ENCODE data around the gene ACOT13. TPM values are rescaled to one million over a fixed set of nuclear protein-coding genes. Genes with fewer than 3 reads are reported as not detected.
"Not testable (repeated sequence)": the region's sequence is repeated elsewhere in the genome, so short reads cannot be mapped to it uniquely, and the experiment has no call there.

ACOT13 gene
- total RNA-seq, 1 experiment from 2014 or later: 55.6 TPM

DNA sequence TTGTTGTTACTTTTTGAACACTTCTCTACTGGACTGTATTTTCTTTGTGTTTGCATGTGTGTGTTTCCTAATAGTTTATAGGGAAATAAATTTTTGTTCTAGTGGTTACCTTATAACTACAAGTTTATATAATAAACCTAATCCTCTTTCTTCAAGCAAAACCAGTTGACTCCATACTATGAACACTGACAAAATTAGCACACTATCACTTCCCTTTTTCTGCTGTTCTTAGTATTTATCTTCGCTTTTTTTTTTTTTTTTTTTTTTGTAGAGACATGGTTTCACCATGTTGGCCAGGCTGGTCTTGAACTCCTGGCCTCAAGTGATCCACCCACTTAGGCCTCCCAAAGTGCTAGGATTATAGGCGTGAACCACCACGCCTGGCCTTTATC is 77.1 kb downstream of the ACOT13 start:
- ChIA-PET CTCF (no interaction called here), POLR2A (no interaction called here)
- intact Hi-C loops (cut with micrococcal nuclease; ENCODE audit: unreplicated experiment): no loop called here
- no peaks in the 10 kb centered on the region for H3K4me1 Mint-ChIP-seq (ENCODE audit: low read depth, unreplicated experiment)
- DNase-seq: no peak
- H3K9me3 Mint-ChIP-seq (ENCODE audit: unreplicated experiment): peaks cover 23% of the 10 kb centered on the region
- TF ChIP-seq CTCF (IDR thresholded peaks at IDR 0.05; ENCODE audit: insufficient read depth in 1 of 2, low read depth in 1 of 2, low read length in 1 of 2, severe bottlenecking in 1 of 2, unreplicated experiment in 1 of 2): no peak
- H3K27ac Mint-ChIP-seq (ENCODE audit: unreplicated experiment): no peak overlapping the region
- Histone ChIP-seq H3K27me3 (replicated peaks; ENCODE audit: control insufficient read depth, insufficient read depth, low read length) (no peaks in the 10 kb centered on the region), H3K4me1 (no peaks in the 10 kb centered on the region), H3K36me3 (ENCODE audit: control insufficient read depth, insufficient read depth, low read length) (no peaks in the 10 kb centered on the region), H3K9me3 (no peaks in the 10 kb centered on the region), H3K4me3 (ENCODE audit: low read depth, low read length) (no peak overlapping the region)
- H3K27me3 Mint-ChIP-seq (ENCODE audit: insufficient read depth, unreplicated experiment): no peaks in the 10 kb centered on the region
- H3K4me3 Mint-ChIP-seq (ENCODE audit: unreplicated experiment): no peak overlapping the region
- no TSS peak for BruUV-seq (replicated peaks)
- no peaks in the 10 kb centered on the region for H3K36me3 Mint-ChIP-seq (ENCODE audit: insufficient read depth, unreplicated experiment)

DNA sequence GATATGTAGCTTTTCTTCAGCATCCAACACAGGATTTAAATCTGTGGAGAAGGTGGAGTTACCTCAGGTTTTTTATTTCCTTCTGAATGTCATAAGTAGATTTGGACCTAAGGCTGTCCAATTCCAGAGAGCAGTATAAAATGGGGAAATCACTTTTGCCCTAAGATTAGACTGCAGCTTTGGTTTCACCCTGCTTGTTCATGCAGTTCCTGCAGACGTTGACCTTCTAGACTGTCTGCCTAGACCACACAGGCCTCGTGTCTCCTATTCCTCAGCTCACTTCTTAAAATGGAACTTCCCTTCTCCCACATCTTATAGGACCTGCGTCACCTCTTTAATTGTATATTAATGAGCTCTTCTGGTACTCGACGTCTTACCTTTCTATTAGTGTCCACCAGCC is 78.0 kb downstream of the ACOT13 start:
- H3K27me3 ChIP-seq (replicated peaks; ENCODE audit: control insufficient read depth, insufficient read depth, low read length): no peaks in the 10 kb centered on the region
- DNase-seq: no peak
- BruUV-seq (replicated peaks): no TSS peak
- Mint-ChIP-seq H3K9me3 (ENCODE audit: unreplicated experiment) (peaks cover 18% of the 10 kb centered on the region), H3K27ac (ENCODE audit: unreplicated experiment) (no peak overlapping the region), H3K36me3 (ENCODE audit: insufficient read depth, unreplicated experiment) (no peaks in the 10 kb centered on the region), H3K27me3 (ENCODE audit: insufficient read depth, unreplicated experiment) (no peaks in the 10 kb centered on the region), H3K4me1 (ENCODE audit: low read depth, unreplicated experiment) (no peaks in the 10 kb centered on the region), H3K4me3 (ENCODE audit: unreplicated experiment) (no peak overlapping the region)
- ChIA-PET POLR2A (no interaction called here), CTCF (no interaction called here)
- intact Hi-C loops (cut with micrococcal nuclease; ENCODE audit: unreplicated experiment): no loop called here
- H3K36me3 ChIP-seq (ENCODE audit: control insufficient read depth, insufficient read depth, low read length): no peaks in the 10 kb centered on the region
- no peak overlapping the region for H3K4me3 ChIP-seq (ENCODE audit: low read depth, low read length)
- no peak for TF ChIP-seq CTCF (IDR thresholded peaks at IDR 0.05; ENCODE audit: insufficient read depth in 1 of 2, low read depth in 1 of 2, low read length in 1 of 2, severe bottlenecking in 1 of 2, unreplicated experiment in 1 of 2)
- no peaks in the 10 kb centered on the region for H3K4me1 ChIP-seq
- H3K9me3 ChIP-seq: no peaks in the 10 kb centered on the region

- no peaks in the 10 kb centered on the region for H3K27me3 ChIP-seq (replicated peaks; ENCODE audit: control insufficient read depth, insufficient read depth, low read length)
- TF ChIP-seq CTCF (IDR thresholded peaks at IDR 0.05; ENCODE audit: insufficient read depth in 1 of 2, low read depth in 1 of 2, low read length in 1 of 2, severe bottlenecking in 1 of 2, unreplicated experiment in 1 of 2): no peak
- peaks cover 9% of the 10 kb centered on the region; the same call in 1 of the 2 replicates for H3K4me1 ChIP-seq
- no TSS peak for BruUV-seq (replicated peaks)
- Mint-ChIP-seq H3K4me3 (ENCODE audit: unreplicated experiment) (no peak overlapping the region), H3K4me1 (ENCODE audit: low read depth, unreplicated experiment) (no peaks in the 10 kb centered on the region), H3K9me3 (ENCODE audit: unreplicated experiment) (peaks cover 9% of the 10 kb centered on the region), H3K36me3 (ENCODE audit: insufficient read depth, unreplicated experiment) (no peaks in the 10 kb centered on the region), H3K27me3 (ENCODE audit: insufficient read depth, unreplicated experiment) (no peaks in the 10 kb centered on the region), H3K27ac (ENCODE audit: unreplicated experiment) (no peak overlapping the region)
- intact Hi-C loops (cut with micrococcal nuclease; ENCODE audit: unreplicated experiment): no loop called here
- DNase-seq: no peak
- ChIA-PET CTCF (no interaction called here), POLR2A (interaction anchor here (0.5 kb wide), 1 partner anchor 198 kb away, joined by 5 read pairs; no protein-coding TSS in a partner anchor)
- H3K9me3 ChIP-seq: no peaks in the 10 kb centered on the region
- H3K36me3 ChIP-seq (ENCODE audit: control insufficient read depth, insufficient read depth, low read length): no peaks in the 10 kb centered on the region
- no peak overlapping the region for H3K4me3 ChIP-seq (ENCODE audit: low read depth, low read length)
These were observed 82.4 kb downstream of the ACOT13 start for GRCh38 chr6:24749297-24749696.

DNA sequence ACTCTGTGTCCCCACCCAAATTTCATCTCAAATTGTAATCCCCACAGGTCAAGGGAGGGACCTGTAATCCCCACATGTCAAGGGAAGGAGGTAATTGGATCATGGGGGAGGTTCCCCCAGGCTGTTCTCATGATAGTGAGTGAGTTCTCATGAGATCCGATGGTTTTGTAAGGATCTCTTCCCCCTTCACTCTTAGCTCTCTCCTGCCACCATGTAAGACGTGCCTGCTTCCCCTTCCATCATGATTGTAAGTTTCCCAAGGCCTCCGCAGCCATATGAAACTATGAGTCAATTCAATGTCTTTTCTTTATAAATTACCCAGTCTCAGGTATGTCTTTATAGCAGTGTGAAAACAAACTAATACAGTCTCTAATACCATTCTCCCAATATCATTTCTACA is 84.0 kb downstream of the ACOT13 start:
- H3K36me3 Mint-ChIP-seq (ENCODE audit: insufficient read depth, unreplicated experiment); H3K27me3 ChIP-seq (replicated peaks; ENCODE audit: control insufficient read depth, insufficient read depth, low read length); POLR2A ChIA-PET; H3K9me3 ChIP-seq; BruUV-seq (replicated peaks); H3K9me3 Mint-ChIP-seq (ENCODE audit: unreplicated experiment); H3K4me1 Mint-ChIP-seq (ENCODE audit: low read depth, unreplicated experiment); H3K36me3 ChIP-seq (ENCODE audit: control insufficient read depth, insufficient read depth, low read length); H3K27me3 Mint-ChIP-seq (ENCODE audit: insufficient read depth, unreplicated experiment); H3K4me3 ChIP-seq (ENCODE audit: low read depth, low read length); H3K4me3 Mint-ChIP-seq (ENCODE audit: unreplicated experiment); H3K27ac Mint-ChIP-seq (ENCODE audit: unreplicated experiment); intact Hi-C loops (cut with micrococcal nuclease; ENCODE audit: unreplicated experiment); DNase-seq; CTCF ChIA-PET: not testable (repeated sequence)
- H3K4me1 ChIP-seq: peaks cover 13% of the 10 kb centered on the region; the same call in 1 of the 2 replicates
